ENCODE results near the gene HPSE. TPM values are rescaled to one million over a fixed set of nuclear protein-coding genes. Genes with fewer than 3 reads are reported as not detected.

HPSE gene
- total and polyA plus RNA-seq, 2 of the 13 experiments (the other 11 are each of a cell fraction or from before 2014, with no cell fraction given), result not detected

- TF ChIP-seq THAP9 (CRISPR knock-in tag; IDR thresholded peaks at IDR 0.05; ENCODE audit: borderline replicate concordance), result no peak
- TF ChIP-seq ZSCAN21 (CRISPR knock-in tag; IDR thresholded peaks at IDR 0.05; ENCODE audit: borderline replicate concordance), result no peak
- TF ChIP-seq HMGXB3 (CRISPR knock-in tag; IDR thresholded peaks at IDR 0.05; ENCODE audit: borderline replicate concordance), result no peak
- no peak for TF ChIP-seq ZNF282 (IDR thresholded peaks at IDR 0.05; ENCODE audit: partially characterized antibody)
- TF ChIP-seq MIXL1 (CRISPR knock-in tag; IDR thresholded peaks at IDR 0.05), result peak; percentile 54; the same call in 1 of the 2 replicates
- no peak for TF ChIP-seq GTF2F1 (IDR thresholded peaks at IDR 0.05; ENCODE audit: low read length)
- no peak for TF ChIP-seq HNRNPLL (IDR thresholded peaks at IDR 0.05; ENCODE audit: low read depth, low read length, poor library complexity, severe bottlenecking)
- TF ChIP-seq IKZF1 (IDR thresholded peaks at IDR 0.05), result no peak
- no peak for TF ChIP-seq ZNF160 (CRISPR knock-in tag; IDR thresholded peaks at IDR 0.05)
- no peak for TF ChIP-seq ZNF337 (CRISPR knock-in tag; IDR thresholded peaks at IDR 0.05; ENCODE audit: borderline replicate concordance, low read depth)
- no peak for TF ChIP-seq RFXAP (CRISPR knock-in tag; IDR thresholded peaks at IDR 0.05; ENCODE audit: borderline replicate concordance)
- 0 out of 2 replicates have a peak, but pooled peaks have one; percentile 32 for TF ChIP-seq MED1 (CRISPR knock-in tag; IDR thresholded peaks at IDR 0.05)
- TF ChIP-seq MEIS2 (CRISPR knock-in tag; IDR thresholded peaks at IDR 0.05), result no peak
- no peak for TF ChIP-seq ZNF3 (CRISPR knock-in tag; IDR thresholded peaks at IDR 0.05)
- TF ChIP-seq GFI1 (CRISPR knock-in tag; IDR thresholded peaks at IDR 0.05; ENCODE audit: borderline replicate concordance), result no peak
- no peak for TF ChIP-seq ZNF737 (CRISPR knock-in tag; IDR thresholded peaks at IDR 0.05; ENCODE audit: borderline replicate concordance)
- no peak for TF ChIP-seq MAX (IDR thresholded peaks at IDR 0.05)
- TF ChIP-seq ATRX (CRISPR knock-in tag; IDR thresholded peaks at IDR 0.05; ENCODE audit: borderline replicate concordance), result no peak
- no peak for TF ChIP-seq ZBTB43 (CRISPR knock-in tag; conservative IDR thresholded peaks at IDR 0.05)
- TF ChIP-seq ZFP1 (CRISPR knock-in tag; IDR thresholded peaks at IDR 0.05), result no peak
- peak; percentile 46; the same call in 1 of the 2 replicates for TF ChIP-seq FOXK1 (CRISPR knock-in tag; IDR thresholded peaks at IDR 0.05; ENCODE audit: borderline replicate concordance, low read depth)
- no peak for TF ChIP-seq PAWR (CRISPR knock-in tag; IDR thresholded peaks at IDR 0.05; ENCODE audit: borderline replicate concordance)
Observed at GRCh38 chr4:83323136-83323535, 11.5 kb downstream of the HPSE start (continued).

Data from HepG2 (cell line).